Adrenal gland (tissue), 12 donors: ENCODE measurements around the gene BZW2. TPM values are rescaled to one million over a fixed set of nuclear protein-coding genes. Genes with fewer than 3 reads are reported as not detected.

Experiments used
- DNase-seq, 7 donors: peaks; one replicate each; pipeline ENCODE4 v3.0.0-alpha.2; 2019 to 2020
- H3K27ac ChIP-seq, 5 donors: fragments of 200-600 bp; sonication (generic) in 4 of 5; 1 replicate in 3 of 5; 2 replicates in 2 of 5; pipeline versions ENCODE4 v1.5.1 to v1.8.0; 2016 to 2020; ENCODE audit warnings: mild to moderate bottlenecking in 1 of 5
- H3K27me3 ChIP-seq: fragments of 200-600 bp; 2 replicates; pipeline ENCODE4 v1.8.0; 2021
- H3K36me3 ChIP-seq, 2 donors: fragments of 200-600 bp; replicated peaks in 1 of 2; 1 replicate in 1 of 2; 2 replicates in 1 of 2; pipeline versions ENCODE4 v1.5.1 to v1.8.0; 2018 to 2022
- H3K4me1 ChIP-seq, 2 donors: fragments of 200-600 bp; replicated peaks in 1 of 2; 1 replicate in 1 of 2; 2 replicates in 1 of 2; pipeline versions ENCODE4 v1.5.1 to v1.8.0; 2018 to 2021
- H3K4me3 ChIP-seq, 4 donors: fragments of 200-600 bp; sonication (generic) in 3 of 4; one replicate each; pipeline ENCODE4 v1.5.1; 2016 to 2018
- H3K9me3 ChIP-seq, 3 donors: fragments of 200-600 bp; sonication (generic) in 1 of 3; replicated peaks in 1 of 3; 1 replicate in 2 of 3; 2 replicates in 1 of 3; pipeline versions ENCODE4 v1.5.1 to v1.8.0; 2016 to 2021
- POLR2A ChIP-seq, 2 donors: fragments of 450-650 bp; IDR thresholded peaks; one replicate each; pipeline ENCODE4 v1.6.1; 2017; ENCODE audit warnings: antibody characterized with exemption in 2 of 2, mild to moderate bottlenecking in 2 of 2, moderate library complexity in 1 of 2
- WGBS, 4 donors: extraction: QIAGEN DNeasy Blood & Tissue Kit in 2 of 4; methylation state at CpG; one replicate each; pipeline versions ENCODE4 v1.1.5 to v1.1.7; 2013 to 2017; 5-methylcytosine and 5-hydroxymethylcytosine counted together
- intact Hi-C, 2 donors: fragments of 100-400 bp; cut with DNase I; formaldehyde crosslinking; loops; one replicate each; pipeline versions ENCODE4 v1.14.1 to v1.15.0; 2022 to 2023
- polyA plus RNA-seq, 3 donors: library from polyadenylated mRNA; stranded (reverse); fragments of 200-250 nt in 2 of 3; fragments of 350-450 nt in 1 of 3; fragmentation: Illumina TruSeq in 1 of 3; extraction: RNeasy Lipid Tissue Mini Kit (QIAGEN cat#74804) in 1 of 3; gene quantifications; one replicate each; pipeline ENCODE4 v1.2.3, GENCODE V29; 2013 to 2014
- total RNA-seq, 9 donors: library from RNA; depleted of rRNA in 4 of 9; stranded (reverse); fragments of >200 nt in 4 of 9; fragments of 120-200 nt in 1 of 9; fragmentation: NEBNext Ultra II Directional in 1 of 9; extraction: Animal tissue kit (Norgen Biotek cat#: 25700) in 1 of 9; gene quantifications; one replicate each; pipeline versions ENCODE4 v1.1.0 to v1.2.4, GENCODE V29; 2013 to 2023
- TF ChIP-seq, protein P1 (sequence below), 6 experiments: fragments of 450-650 bp in 4 of 6; fragments of 200-600 bp in 2 of 6; sonication (generic) in 1 of 6; IDR thresholded peaks; 1 replicate in 5 of 6; 2 replicates in 1 of 6; pipeline versions ENCODE4 v1.5.1 to v1.8.0; 2016 to 2021; ENCODE audit warnings: antibody characterized with exemption in 6 of 6, mild to moderate bottlenecking in 2 of 6, moderate library complexity in 1 of 6
- donor health status: healthy with polysubstance abuse.
- donor health status: Bipolar disorder and iron deficiency.
- donor health status: DM: yes; HTN: yes; CAD: no.
- donor health status: DM: no; HTN: no; CAD: no.
- donor health status: DM: no; HTN: no; CAD: no.
- donor health status: DM: yes; HTN: yes; CAD: no.

Gene BZW2
- total and polyA plus RNA-seq, 12 donors: 11.1 to 46.5 (median 34.2) TPM

DNA sequence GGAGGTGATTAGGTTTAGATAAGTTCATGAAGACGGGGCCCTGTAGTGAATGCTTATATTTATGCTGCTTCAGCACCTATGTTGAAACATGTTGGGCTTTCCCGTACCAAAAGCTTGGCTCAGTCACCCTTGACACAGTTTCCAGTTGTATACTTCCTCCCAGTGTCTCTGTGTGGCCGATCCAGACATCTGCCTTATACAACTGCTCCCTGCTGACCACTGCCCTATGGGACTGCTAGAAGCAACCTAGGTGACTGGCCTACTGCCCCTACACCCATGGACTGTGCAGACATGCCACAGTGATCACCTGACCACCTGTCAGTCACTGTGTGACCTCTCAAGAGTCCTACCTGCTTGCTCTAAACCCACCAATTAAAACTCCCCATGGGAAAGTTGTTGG lies 85.0 kb downstream of the BZW2 start:
- Histone ChIP-seq H3K4me3 (no peak overlapping the region), H3K9me3 (no peaks in the 10 kb centered on the region), H3K4me1 (peaks cover 0 to 17% of the 10 kb centered on the region in 2 donors), H3K36me3 (no peaks in the 10 kb centered on the region), H3K27me3 (no peaks in the 10 kb centered on the region), H3K27ac (no peak overlapping the region)
- intact Hi-C loops: no loop called here
- 71 to 82% (median 79%) methylated on average over 3 of the region's 3 CpGs for WGBS, 4 donors
- peak in 1 of 7 donors; percentile 23 for DNase-seq
- TF ChIP-seq POLR2A (IDR thresholded peaks at IDR 0.05): no peak
- TF ChIP-seq, protein P1, sequence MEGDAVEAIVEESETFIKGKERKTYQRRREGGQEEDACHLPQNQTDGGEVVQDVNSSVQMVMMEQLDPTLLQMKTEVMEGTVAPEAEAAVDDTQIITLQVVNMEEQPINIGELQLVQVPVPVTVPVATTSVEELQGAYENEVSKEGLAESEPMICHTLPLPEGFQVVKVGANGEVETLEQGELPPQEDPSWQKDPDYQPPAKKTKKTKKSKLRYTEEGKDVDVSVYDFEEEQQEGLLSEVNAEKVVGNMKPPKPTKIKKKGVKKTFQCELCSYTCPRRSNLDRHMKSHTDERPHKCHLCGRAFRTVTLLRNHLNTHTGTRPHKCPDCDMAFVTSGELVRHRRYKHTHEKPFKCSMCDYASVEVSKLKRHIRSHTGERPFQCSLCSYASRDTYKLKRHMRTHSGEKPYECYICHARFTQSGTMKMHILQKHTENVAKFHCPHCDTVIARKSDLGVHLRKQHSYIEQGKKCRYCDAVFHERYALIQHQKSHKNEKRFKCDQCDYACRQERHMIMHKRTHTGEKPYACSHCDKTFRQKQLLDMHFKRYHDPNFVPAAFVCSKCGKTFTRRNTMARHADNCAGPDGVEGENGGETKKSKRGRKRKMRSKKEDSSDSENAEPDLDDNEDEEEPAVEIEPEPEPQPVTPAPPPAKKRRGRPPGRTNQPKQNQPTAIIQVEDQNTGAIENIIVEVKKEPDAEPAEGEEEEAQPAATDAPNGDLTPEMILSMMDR (IDR thresholded peaks at IDR 0.05): no peak

DNA sequence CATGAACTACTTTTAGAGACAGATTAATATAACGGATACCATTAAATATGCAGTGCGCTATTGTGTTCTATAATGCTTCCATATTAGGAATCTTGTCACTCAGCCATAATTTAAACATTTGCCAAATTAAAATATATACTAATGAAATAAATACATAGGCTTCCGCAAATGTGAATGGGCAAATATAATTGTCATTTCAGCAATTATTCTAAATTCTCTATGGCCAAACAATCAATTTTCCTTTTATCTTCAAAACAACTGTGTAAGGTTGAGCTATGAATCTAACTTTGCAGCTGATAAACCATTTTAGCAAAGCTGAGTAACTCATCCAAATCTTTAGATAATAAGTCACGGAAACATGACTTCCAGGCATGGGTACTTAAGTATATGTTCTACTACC lies 86.8 kb downstream of the BZW2 start:
- WGBS, 4 donors: 96 to 99% (median 97%) methylated on average over 4 of the region's 4 CpGs
- TF ChIP-seq, protein P1 (IDR thresholded peaks at IDR 0.05): no peak
- no peak for TF ChIP-seq POLR2A (IDR thresholded peaks at IDR 0.05)
- intact Hi-C loops: no loop called here

DNA sequence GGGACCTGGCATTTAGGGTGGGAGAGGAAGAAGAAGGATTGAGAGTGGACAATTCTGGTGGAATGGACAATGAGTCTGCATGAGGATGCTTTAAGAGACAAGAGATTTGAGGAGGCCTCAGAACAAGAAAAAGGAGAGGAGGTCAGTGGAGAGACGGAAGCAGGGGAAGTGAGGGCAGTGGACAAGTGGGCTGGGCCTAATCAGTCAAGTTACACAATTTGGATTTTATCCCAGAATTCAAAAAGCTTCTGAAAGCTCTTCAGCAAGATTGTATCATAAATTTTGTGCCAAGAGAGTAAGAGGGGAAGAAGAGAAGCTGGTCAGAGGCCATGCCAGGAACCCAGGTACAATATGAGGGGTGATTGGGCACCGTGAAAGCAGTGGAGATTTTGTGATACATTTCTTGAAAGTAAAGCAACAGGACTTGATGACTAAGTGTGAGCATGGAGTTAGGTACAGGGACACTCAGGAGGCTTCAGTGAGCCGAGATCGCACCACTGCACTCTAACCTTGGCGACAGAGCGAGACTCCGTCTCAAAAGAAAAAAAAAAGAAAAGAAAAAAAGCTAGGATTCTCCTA lies 88.3 kb downstream of the BZW2 start:
- Histone ChIP-seq H3K4me1 (peaks cover 0 to 17% of the 10 kb centered on the region in 2 donors), H3K27ac (peak overlapping the region in 1 of 5 donors; percentile 46), H3K27me3 (no peaks in the 10 kb centered on the region), H3K9me3 (no peaks in the 10 kb centered on the region), H3K4me3 (peak overlapping the region in 1 of 4 donors; percentile 55), H3K36me3 (no peaks in the 10 kb centered on the region)
- WGBS, 4 donors: 34 to 57% (median 44%) methylated on average over 7 of the region's 7 CpGs
- peak in 1 of 2 donors; percentile 25 for TF ChIP-seq POLR2A (IDR thresholded peaks at IDR 0.05)
- TF ChIP-seq, protein P1 (IDR thresholded peaks at IDR 0.05): no peak
- DNase-seq: peak in 1 of 7 donors; percentile 32
- intact Hi-C loops: no loop called here

More for the DNA sequence above, 86.8 kb downstream of the BZW2 start:
- Histone ChIP-seq H3K36me3 (no peaks in the 10 kb centered on the region), H3K9me3 (no peaks in the 10 kb centered on the region), H3K27me3 (no peaks in the 10 kb centered on the region), H3K4me1 (peaks cover 0 to 17% of the 10 kb centered on the region in 2 donors), H3K27ac (no peak overlapping the region), H3K4me3 (no peak overlapping the region)
- DNase-seq: no peak

DNA sequence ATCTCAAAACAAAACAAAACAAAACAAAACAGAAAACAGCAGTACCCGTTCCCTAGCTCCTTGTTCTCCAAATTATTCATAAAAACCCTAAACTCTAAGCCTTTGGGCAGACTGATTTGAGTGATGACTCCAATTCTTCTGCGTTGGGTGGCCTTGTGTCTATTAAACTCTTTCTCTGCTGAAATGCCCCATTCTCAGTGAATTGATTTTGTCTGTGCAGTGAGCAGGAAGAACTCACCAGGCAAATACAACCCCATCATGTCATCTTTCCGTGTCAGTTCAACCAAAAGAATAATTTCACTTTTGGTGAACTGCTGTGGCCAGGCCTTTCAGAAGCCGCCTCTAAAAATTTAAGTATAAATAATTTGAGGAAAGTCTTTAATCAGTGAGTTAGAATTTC lies 89.0 kb downstream of the BZW2 start:
- WGBS, 4 donors: 42 to 57% (median 50%) methylated on average over 4 of the region's 4 CpGs
- no peak for DNase-seq

More for the DNA sequence above, 89.0 kb downstream of the BZW2 start:
- Histone ChIP-seq H3K27me3 (no peaks in the 10 kb centered on the region), H3K4me1 (peaks cover 0 to 22% of the 10 kb centered on the region in 2 donors), H3K9me3 (no peaks in the 10 kb centered on the region), H3K4me3 (peak overlapping the region in 1 of 4 donors; percentile 55), H3K27ac (peak overlapping the region in 2 of 5 donors; percentile 46 to 50), H3K36me3 (no peaks in the 10 kb centered on the region)
- no peak for TF ChIP-seq POLR2A (IDR thresholded peaks at IDR 0.05)
- TF ChIP-seq, protein P1 (IDR thresholded peaks at IDR 0.05): no peak
- intact Hi-C loops: no loop called here
